ENCODE data around the gene COPS8.

The COPS8 gene

GRCh38 chr2:237102428-237102827 lies 16.7 kb downstream of the COPS8 start:
- DNase-seq, result no peak

GRCh38 chr2:237109421-237109934 lies 23.8 kb downstream of the COPS8 start:
- DNase-seq, result no peak

GRCh38 chr2:237113026-237113795 lies 27.5 kb downstream of the COPS8 start:
- no peak for DNase-seq

- no peak for DNase-seq
Observed at GRCh38 chr2:237115870-237116269, 30.2 kb downstream of the COPS8 start.

- DNase-seq, result no peak
Observed at GRCh38 chr2:237116431-237116830, 30.7 kb downstream of the COPS8 start.

- DNase-seq, result peak; percentile 34
Observed at GRCh38 chr2:237118025-237118424, 32.3 kb downstream of the COPS8 start.

- DNase-seq, result no peak
Observed at GRCh38 chr2:237118561-237119155, 33.0 kb downstream of the COPS8 start.

GRCh38 chr2:237120916-237121315 lies 35.2 kb downstream of the COPS8 start:
- no peak for DNase-seq

GRCh38 chr2:237121321-237121720 lies 35.6 kb downstream of the COPS8 start:
- no peak for DNase-seq

GRCh38 chr2:237122214-237122666 lies 36.6 kb downstream of the COPS8 start:
- DNase-seq, result no peak

GRCh38 chr2:237124820-237125219 lies 39.1 kb downstream of the COPS8 start:
- DNase-seq, result no peak

GRCh38 chr2:237125967-237126366 lies 40.3 kb downstream of the COPS8 start:
- DNase-seq, result no peak

- DNase-seq, result no peak
Observed at GRCh38 chr2:237126519-237127174, 41.0 kb downstream of the COPS8 start.

- DNase-seq, result peak; percentile 92
Observed at GRCh38 chr2:237128026-237128703, 42.5 kb downstream of the COPS8 start.

- DNase-seq, result no peak
Observed at GRCh38 chr2:237128845-237129592, 43.3 kb downstream of the COPS8 start.

- no peak for DNase-seq
Observed at GRCh38 chr2:237129625-237130263, 44.1 kb downstream of the COPS8 start.

- DNase-seq, result no peak
Observed at GRCh38 chr2:237130562-237131421, 45.1 kb downstream of the COPS8 start.

- no peak for DNase-seq
Observed at GRCh38 chr2:237131749-237132533, 46.3 kb downstream of the COPS8 start.

GRCh38 chr2:237132799-237133198 lies 47.1 kb downstream of the COPS8 start:
- no peak for DNase-seq
